GM12865 (cell line): Measurements from ENCODE around the gene ATP6V1G3.
"Not testable (repeated sequence)": the region's sequence is repeated elsewhere in the genome, so short reads cannot be mapped to it uniquely, and the experiment has no call there.

Experiments
- DNase-seq: peaks from one replicate; pipeline ENCODE4 v3.0.0; 2010; ENCODE audit warnings: low read depth
- H3K4me3 ChIP-seq: 2 replicates; pipeline ENCODE4 v1.5.1; 2011; ENCODE audit warnings: mild to moderate bottlenecking, low read depth, low read length, control low read depth
- CTCF ChIP-seq: IDR thresholded peaks from 2 replicates; pipeline ENCODE4 v1.5.1; 2011; ENCODE audit warnings: low read length, control low read depth, low read depth, inconsistent platforms; ENCODE audit not compliant: insufficient read depth; ENCODE audit errors: missing control alignments

Gene ATP6V1G3

GRCh38 chr1:198534548-198535418, 5.7 kb downstream of the ATP6V1G3 start:
- no peak for DNase-seq
- H3K4me3 ChIP-seq: no peak overlapping the region
- no peak for TF ChIP-seq CTCF

- no peak for DNase-seq
- TF ChIP-seq CTCF: no peak
- no peak overlapping the region for H3K4me3 ChIP-seq
These were observed 8.6 kb downstream of the ATP6V1G3 start for GRCh38 chr1:198531891-198532290.

- no peak for DNase-seq
- no peak for TF ChIP-seq CTCF
- no peak overlapping the region for H3K4me3 ChIP-seq
These were observed 9.5 kb downstream of the ATP6V1G3 start for GRCh38 chr1:198530953-198531352.

- H3K4me3 ChIP-seq: no peak overlapping the region
- no peak for DNase-seq
- no peak for TF ChIP-seq CTCF
These were observed 11.1 kb downstream of the ATP6V1G3 start for GRCh38 chr1:198529414-198529813.

GRCh38 chr1:198528364-198528763, 12.1 kb downstream of the ATP6V1G3 start:
- TF ChIP-seq CTCF: no peak

GRCh38 chr1:198524556-198524955, 15.9 kb downstream of the ATP6V1G3 start:
- TF ChIP-seq CTCF: no peak
- H3K4me3 ChIP-seq: no peak overlapping the region
- DNase-seq: no peak

More at GRCh38 chr1:198528364-198528763, 12.1 kb downstream of the ATP6V1G3 start:
- no peak overlapping the region for H3K4me3 ChIP-seq
- no peak for DNase-seq

GRCh38 chr1:198524127-198524526, 16.4 kb downstream of the ATP6V1G3 start:
- DNase-seq, H3K4me3 ChIP-seq: not testable (repeated sequence)
